ENCODE data around the gene S100A6. TPM values are rescaled to one million over a fixed set of nuclear protein-coding genes. Genes with fewer than 3 reads are reported as not detected.

The S100A6 gene
- total RNA-seq, 1 experiment from 2014 or later, result 1,633 TPM

DNA sequence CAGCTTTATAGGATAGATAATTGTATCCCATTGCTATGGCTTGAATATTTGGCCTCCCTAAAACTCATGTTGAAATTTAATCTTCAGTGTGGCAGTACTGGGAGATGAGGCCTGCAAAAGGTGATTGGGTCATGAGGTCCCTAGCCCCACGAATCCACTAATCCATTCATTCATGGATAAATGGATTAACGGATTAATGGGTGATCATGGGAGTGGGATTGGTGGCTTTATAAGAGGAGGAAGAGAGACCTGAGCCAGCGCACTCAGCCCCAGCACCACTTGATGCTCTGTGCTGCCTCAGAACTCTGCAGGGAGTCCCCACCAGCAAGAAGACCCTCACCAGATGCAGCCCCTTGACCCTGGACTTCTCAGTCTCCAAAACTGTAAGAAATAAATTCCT, 32.0 kb downstream of the S100A6 start:
- Histone ChIP-seq H3K4me2 (ENCODE audit: low read length) (no peak overlapping the region), H3K4me1 (ENCODE audit: control insufficient read depth in 1 of 2, insufficient read depth in 2 of 2, low read length in 2 of 2) (peaks cover 14 to 31% of the 10 kb centered on the region in 2 experiments), H3K27ac (ENCODE audit: low read depth, low read length) (no peak overlapping the region), H2AFZ (ENCODE audit: low read depth, low read length, poor library complexity, severe bottlenecking) (no peak overlapping the region), H4K20me1 (ENCODE audit: insufficient read depth) (no peaks in the 10 kb centered on the region), H3K79me2 (ENCODE audit: insufficient read depth, low read length) (no peaks in the 10 kb centered on the region), H3K27me3 (ENCODE audit: insufficient read depth, low read length) (0 out of 2 replicates have a peak, but pooled peaks cover 3% of the 10 kb centered on the region), H3K9me2 (ENCODE audit: insufficient read depth) (no peaks in the 10 kb centered on the region), H3K4me3 (replicated peaks in 1 of 2; ENCODE audit: low read depth in 1 of 2, low read length in 2 of 2) (no peak overlapping the region), H3K36me3 (ENCODE audit: control insufficient read depth in 1 of 2, insufficient read depth in 2 of 2, low read length in 2 of 2) (no peaks in the 10 kb centered on the region), H3K9ac (ENCODE audit: low read length) (no peak overlapping the region), H3K9me3 (ENCODE audit: control insufficient read depth in 1 of 2, insufficient read depth in 1 of 2, low read depth in 1 of 2, low read length in 2 of 2) (no peaks in the 10 kb centered on the region)
- ChIA-PET CTCF (no interaction called here), RAD21 (ENCODE audit: low non-redundant PET in 1 of 2, low total read pairs in 2 of 2, uncharacterized antibody in 2 of 2, unreplicated experiment in 2 of 2) (no interaction called here), POLR2A (no interaction called here)
- intact Hi-C loops (cut with micrococcal nuclease), result no loop called here
- DNase-seq (ENCODE audit: low read depth, low spot score) (no peak), ATAC-seq (no peak)
- no TSS peak for BruUV-seq (replicated peaks)
- no peak for TF ChIP-seq EZH2phosphoT487 (IDR thresholded peaks at IDR 0.05; ENCODE audit: borderline replicate concordance)
- no peak for TF ChIP-seq CEBPB (IDR thresholded peaks at IDR 0.05; ENCODE audit: low read depth)
- TF ChIP-seq CBX3 (IDR thresholded peaks at IDR 0.05; ENCODE audit: low read depth), result no peak
- TF ChIP-seq, protein P1, sequence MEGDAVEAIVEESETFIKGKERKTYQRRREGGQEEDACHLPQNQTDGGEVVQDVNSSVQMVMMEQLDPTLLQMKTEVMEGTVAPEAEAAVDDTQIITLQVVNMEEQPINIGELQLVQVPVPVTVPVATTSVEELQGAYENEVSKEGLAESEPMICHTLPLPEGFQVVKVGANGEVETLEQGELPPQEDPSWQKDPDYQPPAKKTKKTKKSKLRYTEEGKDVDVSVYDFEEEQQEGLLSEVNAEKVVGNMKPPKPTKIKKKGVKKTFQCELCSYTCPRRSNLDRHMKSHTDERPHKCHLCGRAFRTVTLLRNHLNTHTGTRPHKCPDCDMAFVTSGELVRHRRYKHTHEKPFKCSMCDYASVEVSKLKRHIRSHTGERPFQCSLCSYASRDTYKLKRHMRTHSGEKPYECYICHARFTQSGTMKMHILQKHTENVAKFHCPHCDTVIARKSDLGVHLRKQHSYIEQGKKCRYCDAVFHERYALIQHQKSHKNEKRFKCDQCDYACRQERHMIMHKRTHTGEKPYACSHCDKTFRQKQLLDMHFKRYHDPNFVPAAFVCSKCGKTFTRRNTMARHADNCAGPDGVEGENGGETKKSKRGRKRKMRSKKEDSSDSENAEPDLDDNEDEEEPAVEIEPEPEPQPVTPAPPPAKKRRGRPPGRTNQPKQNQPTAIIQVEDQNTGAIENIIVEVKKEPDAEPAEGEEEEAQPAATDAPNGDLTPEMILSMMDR (IDR thresholded peaks at IDR 0.05 in 2 of 3, conservative IDR thresholded peaks at IDR 0.05 in 1 of 3; ENCODE audit: borderline replicate concordance in 1 of 3, insufficient read depth in 1 of 3, low read depth in 2 of 3, low read length in 2 of 3), result no peak
- TF ChIP-seq ZFX (IDR thresholded peaks at IDR 0.05), result no peak
- TF ChIP-seq SRF (IDR thresholded peaks at IDR 0.05; ENCODE audit: low read depth), result no peak
- TF ChIP-seq TCF7L2 (IDR thresholded peaks at IDR 0.05; ENCODE audit: borderline replicate concordance, extremely low read depth, insufficient read depth, insufficient read length), result no peak
- TF ChIP-seq ATF3 (IDR thresholded peaks at IDR 0.05), result no peak
- TF ChIP-seq JUND (IDR thresholded peaks at IDR 0.05), result no peak
- TF ChIP-seq ELF1 (IDR thresholded peaks at IDR 0.05; ENCODE audit: borderline replicate concordance, low read depth), result no peak
- TF ChIP-seq YY1 (IDR thresholded peaks at IDR 0.05; ENCODE audit: extremely low read depth, insufficient replicate concordance, low read depth, low read length), result no peak
- TF ChIP-seq, protein P2, sequence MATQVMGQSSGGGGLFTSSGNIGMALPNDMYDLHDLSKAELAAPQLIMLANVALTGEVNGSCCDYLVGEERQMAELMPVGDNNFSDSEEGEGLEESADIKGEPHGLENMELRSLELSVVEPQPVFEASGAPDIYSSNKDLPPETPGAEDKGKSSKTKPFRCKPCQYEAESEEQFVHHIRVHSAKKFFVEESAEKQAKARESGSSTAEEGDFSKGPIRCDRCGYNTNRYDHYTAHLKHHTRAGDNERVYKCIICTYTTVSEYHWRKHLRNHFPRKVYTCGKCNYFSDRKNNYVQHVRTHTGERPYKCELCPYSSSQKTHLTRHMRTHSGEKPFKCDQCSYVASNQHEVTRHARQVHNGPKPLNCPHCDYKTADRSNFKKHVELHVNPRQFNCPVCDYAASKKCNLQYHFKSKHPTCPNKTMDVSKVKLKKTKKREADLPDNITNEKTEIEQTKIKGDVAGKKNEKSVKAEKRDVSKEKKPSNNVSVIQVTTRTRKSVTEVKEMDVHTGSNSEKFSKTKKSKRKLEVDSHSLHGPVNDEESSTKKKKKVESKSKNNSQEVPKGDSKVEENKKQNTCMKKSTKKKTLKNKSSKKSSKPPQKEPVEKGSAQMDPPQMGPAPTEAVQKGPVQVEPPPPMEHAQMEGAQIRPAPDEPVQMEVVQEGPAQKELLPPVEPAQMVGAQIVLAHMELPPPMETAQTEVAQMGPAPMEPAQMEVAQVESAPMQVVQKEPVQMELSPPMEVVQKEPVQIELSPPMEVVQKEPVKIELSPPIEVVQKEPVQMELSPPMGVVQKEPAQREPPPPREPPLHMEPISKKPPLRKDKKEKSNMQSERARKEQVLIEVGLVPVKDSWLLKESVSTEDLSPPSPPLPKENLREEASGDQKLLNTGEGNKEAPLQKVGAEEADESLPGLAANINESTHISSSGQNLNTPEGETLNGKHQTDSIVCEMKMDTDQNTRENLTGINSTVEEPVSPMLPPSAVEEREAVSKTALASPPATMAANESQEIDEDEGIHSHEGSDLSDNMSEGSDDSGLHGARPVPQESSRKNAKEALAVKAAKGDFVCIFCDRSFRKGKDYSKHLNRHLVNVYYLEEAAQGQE (IDR thresholded peaks at IDR 0.05; ENCODE audit: low read depth), result no peak
- TF ChIP-seq, protein P3, sequence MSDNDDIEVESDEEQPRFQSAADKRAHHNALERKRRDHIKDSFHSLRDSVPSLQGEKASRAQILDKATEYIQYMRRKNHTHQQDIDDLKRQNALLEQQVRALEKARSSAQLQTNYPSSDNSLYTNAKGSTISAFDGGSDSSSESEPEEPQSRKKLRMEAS (IDR thresholded peaks at IDR 0.05), result no peak
- no peak for TF ChIP-seq ZNF274 (IDR thresholded peaks at IDR 0.05; ENCODE audit: low read depth, low read length)
- no peak for TF ChIP-seq EGR1 (IDR thresholded peaks at IDR 0.05; ENCODE audit: low read depth)
- no peak for TF ChIP-seq FOSL1 (IDR thresholded peaks at IDR 0.05; ENCODE audit: low read depth)
- TF ChIP-seq SP1 (IDR thresholded peaks at IDR 0.05; ENCODE audit: low read depth), result no peak

All from HCT116 (cell line).